ENCODE results near the gene MTHFD2.

Gene MTHFD2

DNA sequence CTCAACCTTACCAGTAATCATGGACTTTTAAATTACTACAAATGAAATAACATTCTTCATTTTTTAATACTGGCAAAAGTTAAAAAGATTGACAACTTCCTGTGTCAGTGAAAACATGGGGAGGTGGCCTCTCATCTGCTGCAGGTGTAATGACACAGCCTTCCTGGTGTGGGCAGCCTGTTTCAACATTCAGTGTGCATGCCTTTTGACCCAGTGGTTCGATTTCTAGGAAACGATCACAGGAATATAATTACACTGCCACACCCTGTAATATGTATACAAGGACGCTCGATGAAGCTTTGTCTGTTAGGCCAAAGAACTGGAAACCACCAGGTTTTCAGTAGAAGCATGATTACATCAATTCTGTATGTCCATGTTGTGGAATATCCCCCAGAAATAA, 68.7 kb downstream of the MTHFD2 start:
- no peak for DNase-seq (ENCODE audit: low read depth)
